HG02981 (cell line): ENCODE results near the gene USP32.
"Not testable (repeated sequence)": the region's sequence is repeated elsewhere in the genome, so short reads cannot be mapped to it uniquely, and the experiment has no call there.

Experiments used
- ATAC-seq: cut with Tn5 transposase; IDR thresholded peaks from one replicate; pipeline ENCODE4 v1.9.1; 2021; ENCODE audit warnings: mild to moderate bottlenecking, moderate library complexity; ENCODE audit not compliant: unreplicated experiment

Gene USP32

GRCh38 chr17:60247836-60248461 lies 144.0 kb downstream of the USP32 start:
- no peak for ATAC-seq

GRCh38 chr17:60244656-60245055 lies 147.3 kb downstream of the USP32 start:
- ATAC-seq = no peak

- no peak for ATAC-seq
These were observed 151.6 kb downstream of the USP32 start for GRCh38 chr17:60240290-60240689.

GRCh38 chr17:60231691-60232090 lies 160.2 kb downstream of the USP32 start:
- no peak for ATAC-seq

GRCh38 chr17:60231234-60231633 lies 160.7 kb downstream of the USP32 start:
- ATAC-seq = no peak

GRCh38 chr17:60230358-60230757 lies 161.6 kb downstream of the USP32 start:
- ATAC-seq = no peak

- no peak for ATAC-seq
These were observed 162.6 kb downstream of the USP32 start for GRCh38 chr17:60229188-60229802.

- not testable (repeated sequence) for ATAC-seq
These were observed 164.7 kb downstream of the USP32 start for GRCh38 chr17:60227276-60227675.

- no peak for ATAC-seq
These were observed 167.9 kb downstream of the USP32 start for GRCh38 chr17:60224064-60224463.

- ATAC-seq = no peak
These were observed 168.5 kb downstream of the USP32 start for GRCh38 chr17:60223456-60223855.

- ATAC-seq = not testable (repeated sequence)
These were observed 173.2 kb downstream of the USP32 start for GRCh38 chr17:60218774-60219173.

GRCh38 chr17:60215895-60216294 lies 176.0 kb downstream of the USP32 start:
- not testable (repeated sequence) for ATAC-seq

GRCh38 chr17:60211282-60211681 lies 180.7 kb downstream of the USP32 start:
- not testable (repeated sequence) for ATAC-seq

- not testable (repeated sequence) for ATAC-seq
These were observed 183.6 kb downstream of the USP32 start for GRCh38 chr17:60208302-60208701.

GRCh38 chr17:60205782-60206181 lies 186.2 kb downstream of the USP32 start:
- ATAC-seq = not testable (repeated sequence)

GRCh38 chr17:60198630-60199029 lies 193.3 kb downstream of the USP32 start:
- not testable (repeated sequence) for ATAC-seq

GRCh38 chr17:60194141-60194540 lies 197.8 kb downstream of the USP32 start:
- ATAC-seq = not testable (repeated sequence)

- no peak for ATAC-seq
These were observed 198.5 kb downstream of the USP32 start for GRCh38 chr17:60193482-60193881.

GRCh38 chr17:60193032-60193431 lies 198.9 kb downstream of the USP32 start:
- ATAC-seq = not testable (repeated sequence)

- ATAC-seq = not testable (repeated sequence)
These were observed 201.9 kb downstream of the USP32 start for GRCh38 chr17:60190032-60190431.

GRCh38 chr17:60188759-60189158 lies 203.2 kb downstream of the USP32 start:
- ATAC-seq = no peak
